Lower lobe of right lung (tissue), 2 donors: Measurements from ENCODE around the gene ATP6V0A4. TPM values are rescaled to one million over a fixed set of nuclear protein-coding genes. Genes with fewer than 3 reads are reported as not detected.
"Not testable (repeated sequence)": the region's sequence is repeated elsewhere in the genome, so short reads cannot be mapped to it uniquely, and the experiment has no call there.

Experiments
- ATAC-seq, 2 donors: fragments of 200-7000 bp; cut with Tn5 transposase; one replicate each; pipeline ENCODE4 v1.9.1; 2020 to 2022; ENCODE audit warnings: mild to moderate bottlenecking in 2 of 2, moderate library complexity in 2 of 2
- DNase-seq: peaks from one replicate; pipeline ENCODE4 v3.0.0-alpha.2; 2020
- H3K27ac ChIP-seq: fragments of 200-600 bp; one replicate; pipeline ENCODE4 v1.8.0; 2022
- H3K27me3 ChIP-seq: fragments of 200-600 bp; one replicate; pipeline ENCODE4 v1.8.0; 2022; ENCODE audit warnings: low read depth
- H3K36me3 ChIP-seq: fragments of 200-600 bp; one replicate; pipeline ENCODE4 v1.8.0; 2022; ENCODE audit warnings: mild to moderate bottlenecking
- H3K4me1 ChIP-seq: fragments of 200-600 bp; one replicate; pipeline ENCODE4 v1.8.0; 2022
- H3K4me3 ChIP-seq: fragments of 200-600 bp; one replicate; pipeline ENCODE4 v1.8.0; 2022; ENCODE audit warnings: mild to moderate bottlenecking
- H3K9me3 ChIP-seq: fragments of 200-600 bp; one replicate; pipeline ENCODE4 v1.8.0; 2022
- CTCF ChIP-seq: fragments of 200-600 bp; IDR thresholded peaks from one replicate; pipeline ENCODE4 v1.8.0; 2022; ENCODE audit warnings: antibody characterized with exemption, mild to moderate bottlenecking
- intact Hi-C: fragments of 100-400 bp; cut with DNase I; formaldehyde crosslinking; loops from one replicate; pipeline ENCODE4 v1.11.0; 2022
- total RNA-seq: library from RNA; stranded (reverse); fragmentation: NEBNext Ultra II Directional; extraction: Animal tissue kit (Norgen Biotek cat#: 25700); gene quantifications from one replicate; pipeline ENCODE4 v1.2.1, GENCODE V29; 2021
- donor health status: DM: no; HTN: yes; CAD: no; lungs with severe emphysema.

Gene ATP6V0A4
- total RNA-seq, 1 donor from 2014 or later = 1.7 TPM

GRCh38 chr7:138699661-138700060, 98.3 kb downstream of the ATP6V0A4 start:
- H3K9me3 ChIP-seq = no peaks in the 10 kb centered on the region
- TF ChIP-seq CTCF = no peak
- no peak for ATAC-seq
- H3K4me3 ChIP-seq = no peak overlapping the region
- no peak for DNase-seq
- H3K36me3 ChIP-seq = no peaks in the 10 kb centered on the region
- no peak overlapping the region for H3K27ac ChIP-seq
- no peaks in the 10 kb centered on the region for H3K27me3 ChIP-seq
- no peaks in the 10 kb centered on the region for H3K4me1 ChIP-seq
- intact Hi-C loops = no loop called here

GRCh38 chr7:138698281-138698680, 99.7 kb downstream of the ATP6V0A4 start:
- Histone ChIP-seq H3K4me3 (no peak overlapping the region), H3K36me3 (no peaks in the 10 kb centered on the region), H3K27me3 (no peaks in the 10 kb centered on the region), H3K9me3 (no peaks in the 10 kb centered on the region), H3K27ac (no peak overlapping the region), H3K4me1 (no peaks in the 10 kb centered on the region)
- no peak for DNase-seq
- no peak for ATAC-seq
- no peak for TF ChIP-seq CTCF
- intact Hi-C loops = no loop called here

GRCh38 chr7:138697535-138698182, 100.3 kb downstream of the ATP6V0A4 start:
- intact Hi-C loops = no loop called here
- TF ChIP-seq CTCF = no peak
- no peak overlapping the region for H3K4me3 ChIP-seq
- H3K9me3 ChIP-seq = no peaks in the 10 kb centered on the region
- no peaks in the 10 kb centered on the region for H3K36me3 ChIP-seq
- no peak for ATAC-seq
- H3K27ac ChIP-seq = no peak overlapping the region
- no peaks in the 10 kb centered on the region for H3K27me3 ChIP-seq
- DNase-seq = no peak
- no peaks in the 10 kb centered on the region for H3K4me1 ChIP-seq

GRCh38 chr7:138695776-138696175, 102.2 kb downstream of the ATP6V0A4 start:
- H3K36me3 ChIP-seq, intact Hi-C loops, H3K27ac ChIP-seq, H3K9me3 ChIP-seq, ATAC-seq, H3K4me3 ChIP-seq, H3K27me3 ChIP-seq, H3K4me1 ChIP-seq, DNase-seq: not testable (repeated sequence)

- ATAC-seq = no peak
- no peaks in the 10 kb centered on the region for H3K9me3 ChIP-seq
Observed at GRCh38 chr7:138695106-138695505, 102.9 kb downstream of the ATP6V0A4 start.

More at GRCh38 chr7:138695106-138695505, 102.9 kb downstream of the ATP6V0A4 start:
- intact Hi-C loops = no loop called here
- Histone ChIP-seq H3K27ac (no peak overlapping the region), H3K4me1 (no peaks in the 10 kb centered on the region), H3K4me3 (no peak overlapping the region), H3K27me3 (no peaks in the 10 kb centered on the region), H3K36me3 (no peaks in the 10 kb centered on the region)
- no peak for DNase-seq
- no peak for TF ChIP-seq CTCF
